EL (cell line): ENCODE results near the gene TRIM40.
A peak's percentile ranks its signal among the peaks of the same experiment; 100 is the strongest.
"Not testable (repeated sequence)": the region's sequence is repeated elsewhere in the genome, so short reads cannot be mapped to it uniquely, and the experiment has no call there.

ENCODE experiments used
- DNase-seq: peaks from one replicate; pipeline ENCODE4 v3.0.0-alpha.2; 2016

Gene TRIM40

GRCh38 chr6:30165238-30165637 lies 29.3 kb downstream of the TRIM40 start:
- not testable (repeated sequence) for DNase-seq

- DNase-seq, result no peak
Observed at GRCh38 chr6:30167101-30167500, 31.2 kb downstream of the TRIM40 start.

DNA sequence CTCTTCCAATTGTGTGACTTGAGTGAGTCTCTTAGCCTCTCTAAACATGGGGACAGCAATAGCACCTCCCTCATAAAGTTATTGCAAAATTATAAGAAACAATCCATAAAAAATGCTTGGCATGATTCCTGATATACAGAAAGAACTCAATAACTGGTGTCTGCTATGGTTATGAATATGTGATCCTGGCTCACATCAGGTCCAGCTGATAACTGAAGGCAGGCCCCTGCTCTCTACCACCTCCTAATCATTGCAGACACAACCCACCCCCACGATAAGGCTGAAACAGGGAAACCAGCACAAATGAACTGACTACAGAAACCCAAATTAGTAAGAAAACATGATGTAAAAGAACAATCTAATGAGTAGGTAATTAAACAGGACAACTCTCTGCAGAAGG lies 32.8 kb downstream of the TRIM40 start:
- no peak for DNase-seq

DNA sequence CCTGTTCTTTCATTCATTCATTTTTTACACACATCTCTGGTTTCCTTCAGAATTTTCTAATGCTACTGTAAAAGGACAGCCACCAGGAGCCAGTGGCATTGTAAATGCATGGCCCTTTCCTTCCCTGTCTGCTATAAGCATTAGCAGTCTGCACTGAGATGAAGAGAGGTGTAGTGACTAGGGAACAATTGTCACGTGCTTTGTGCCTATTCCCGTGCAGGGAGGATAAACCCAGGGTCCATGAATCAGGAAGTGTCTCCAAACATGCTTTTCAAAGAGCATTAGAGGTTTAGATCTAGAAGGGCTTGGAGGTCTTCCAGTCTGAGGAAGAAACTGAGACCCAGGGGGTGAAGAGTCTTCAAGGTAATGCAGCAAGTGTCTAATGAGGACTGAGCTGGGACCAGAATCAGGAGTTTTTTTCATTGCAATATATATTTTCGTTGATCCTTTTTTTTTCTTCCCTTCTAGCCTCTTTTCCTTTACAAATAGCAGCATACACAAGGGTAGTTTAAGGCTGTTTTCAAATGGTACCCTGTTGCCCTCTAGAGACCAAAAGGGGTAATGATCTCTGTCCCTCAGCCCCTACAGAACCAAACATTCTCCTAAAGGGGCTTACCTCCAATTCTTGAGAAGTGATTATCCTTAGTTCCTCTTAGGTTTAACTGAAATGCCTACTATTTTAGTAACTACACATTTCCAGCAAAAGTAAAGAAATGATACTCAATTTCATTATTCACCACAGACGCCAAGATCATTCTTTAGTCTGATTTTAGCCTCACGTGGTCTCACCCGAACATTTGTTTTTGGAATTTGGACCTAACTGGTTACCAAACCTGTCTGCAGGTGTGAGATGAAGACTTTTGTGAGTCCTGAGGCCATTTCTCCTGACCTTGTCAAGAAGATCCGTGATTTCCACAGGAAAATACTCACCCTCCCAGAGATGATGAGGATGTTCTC lies 34.0 kb downstream of the TRIM40 start:
- DNase-seq, result peak; percentile 62

GRCh38 chr6:30171677-30172471 lies 35.9 kb downstream of the TRIM40 start:
- DNase-seq, result peak; percentile 51

- no peak for DNase-seq
Observed at GRCh38 chr6:30172681-30173080, 36.7 kb downstream of the TRIM40 start.

DNA sequence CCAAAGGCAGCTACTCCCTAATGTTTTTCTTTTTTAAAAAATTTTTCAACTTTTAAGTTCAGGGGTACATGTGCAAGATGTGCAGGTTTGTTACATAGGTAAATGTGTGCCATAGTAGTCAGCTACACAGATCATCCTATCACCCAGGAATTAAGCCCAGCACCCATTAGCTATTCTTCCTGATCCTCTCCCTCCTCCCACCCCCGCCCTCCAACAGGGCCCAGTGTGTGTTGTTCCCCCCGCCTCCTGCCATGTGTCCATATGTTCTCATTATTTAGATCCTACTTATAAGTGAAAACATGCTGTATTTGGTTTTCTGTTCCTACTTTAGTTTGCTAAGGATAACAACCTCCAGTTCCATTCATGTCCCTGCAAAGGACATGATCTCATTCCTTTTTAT lies 39.8 kb downstream of the TRIM40 start:
- DNase-seq, result no peak

- no peak for DNase-seq
Observed at GRCh38 chr6:30178837-30179236, 42.9 kb downstream of the TRIM40 start.

- DNase-seq, result no peak
Observed at GRCh38 chr6:30180145-30180544, 44.2 kb downstream of the TRIM40 start.

- DNase-seq, result no peak
Observed at GRCh38 chr6:30184417-30185031, 48.6 kb downstream of the TRIM40 start.

- DNase-seq, result no peak
Observed at GRCh38 chr6:30185846-30186484, 50.0 kb downstream of the TRIM40 start.

DNA sequence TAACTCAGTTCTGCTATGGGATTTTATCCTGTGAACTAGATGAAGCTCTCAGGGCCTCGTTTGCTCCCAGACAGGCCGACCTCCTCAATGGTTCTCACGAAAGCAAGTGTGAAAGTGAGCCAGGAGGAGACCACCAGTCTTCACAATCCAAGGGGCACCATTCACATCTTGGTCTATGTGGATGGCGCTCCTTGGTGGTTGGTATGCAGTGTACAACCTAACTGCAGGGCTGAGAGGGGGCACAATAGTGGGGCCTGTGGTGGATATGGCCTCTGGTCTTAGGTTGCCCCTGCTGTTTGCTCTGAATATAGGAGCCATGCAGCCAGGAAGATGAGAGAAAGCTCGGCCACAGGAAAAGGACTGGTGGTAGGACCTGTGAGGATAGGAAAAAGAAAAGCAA lies 52.6 kb downstream of the TRIM40 start:
- no peak for DNase-seq

DNA sequence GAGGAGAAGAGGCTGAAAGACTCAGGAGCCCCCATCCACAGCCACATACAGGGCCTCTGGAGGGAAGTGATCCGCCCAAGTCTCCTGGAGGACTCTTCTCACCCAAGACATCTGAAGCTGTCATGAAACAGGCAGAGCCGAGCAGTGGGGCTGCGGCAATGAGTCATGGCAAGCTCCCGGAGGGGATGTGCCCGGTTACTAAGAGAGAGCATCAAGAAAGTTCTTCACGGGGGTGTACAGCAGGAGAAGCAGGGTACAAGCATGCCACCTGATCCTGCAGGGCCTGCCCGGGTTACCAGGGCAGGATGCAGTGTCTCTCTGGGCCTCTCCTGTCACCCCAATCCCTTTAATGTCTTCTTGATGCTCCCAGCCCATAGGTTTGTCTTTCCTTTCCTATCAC lies 56.1 kb downstream of the TRIM40 start:
- peak; percentile 59 for DNase-seq

DNA sequence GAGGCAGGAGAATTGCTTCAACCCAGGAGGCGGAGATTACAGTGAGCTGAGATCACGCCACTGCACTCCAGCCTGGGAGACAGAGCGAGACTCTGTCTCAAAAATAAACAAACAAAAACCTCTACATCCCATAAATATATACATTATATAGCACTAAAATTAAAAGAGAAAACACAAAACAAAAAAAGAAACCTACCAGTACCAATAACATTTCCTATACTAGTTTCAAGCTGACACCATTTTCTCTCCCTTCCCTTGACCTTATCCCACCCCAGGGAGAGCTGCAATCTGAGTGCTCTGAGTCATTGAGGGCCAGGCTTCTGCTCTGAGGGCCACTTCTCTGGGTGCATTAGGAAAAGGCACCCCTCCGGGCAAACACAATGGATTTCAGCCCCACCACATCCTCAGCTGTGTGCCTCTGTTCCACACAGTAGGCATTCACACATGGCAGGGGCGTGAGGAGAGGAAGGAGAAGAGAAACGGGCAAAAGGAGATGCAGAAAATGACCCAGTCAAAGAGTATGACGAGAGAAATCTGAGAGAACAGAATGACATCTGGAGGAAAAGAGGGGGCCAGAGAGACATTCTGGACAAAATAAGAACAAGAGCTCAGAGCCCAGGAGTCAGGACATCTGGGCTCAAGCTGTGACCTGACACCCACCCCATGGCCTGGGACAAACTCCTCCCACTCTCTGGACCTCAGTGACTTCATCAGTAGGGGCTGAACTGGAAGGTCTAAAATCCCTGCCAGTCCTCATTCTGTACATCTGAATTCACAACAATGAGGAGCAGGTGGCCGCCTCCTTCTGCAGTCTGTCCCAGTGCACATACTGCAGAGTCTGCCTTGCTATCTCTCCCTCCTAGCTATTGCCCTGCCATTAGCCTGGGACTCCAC lies 59.1 kb downstream of the TRIM40 start:
- peak; percentile 63 for DNase-seq

DNA sequence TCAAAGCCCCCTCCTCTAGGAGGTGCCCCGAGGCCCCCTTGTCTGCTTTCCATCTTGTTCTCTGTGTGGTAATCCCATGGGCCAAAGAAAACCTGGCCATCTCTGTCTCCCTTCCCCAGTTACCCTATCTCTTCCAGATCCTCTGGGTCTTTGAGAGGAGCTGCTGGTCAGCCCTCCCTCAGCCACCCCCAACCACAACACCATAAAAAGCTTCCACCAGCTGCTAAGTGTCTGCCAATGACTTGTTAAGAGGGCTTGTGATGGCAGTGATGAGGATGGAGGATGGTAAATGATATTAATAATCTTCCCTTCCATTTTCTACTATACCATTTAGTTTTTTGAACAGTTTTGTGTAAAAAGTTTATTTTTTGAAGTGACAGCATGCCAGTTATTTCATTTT lies 60.0 kb downstream of the TRIM40 start:
- no peak for DNase-seq

GRCh38 chr6:30196376-30196775 lies 60.4 kb downstream of the TRIM40 start:
- no peak for DNase-seq
